ENCODE data around the gene TICAM2. TPM values are rescaled to one million over a fixed set of nuclear protein-coding genes. Genes with fewer than 3 reads are reported as not detected.

TICAM2 gene
- not detected for polyA plus RNA-seq (2012; ENCODE audit: insufficient read length, low read depth)

- no peak for TF ChIP-seq SIN3A (IDR thresholded peaks at IDR 0.05; ENCODE audit: borderline replicate concordance, insufficient read depth, low read length)
- TF ChIP-seq FOXP2 (optimal IDR thresholded peaks at IDR 0.05; ENCODE audit: borderline replicate concordance, extremely low read depth, extremely low read length, insufficient read depth), result no peak
- TF ChIP-seq REST (IDR thresholded peaks at IDR 0.05; ENCODE audit: insufficient read depth in 1 of 2, low read depth in 2 of 2, low read length in 2 of 2), result no peak
- TF ChIP-seq TAF1 (IDR thresholded peaks at IDR 0.05; ENCODE audit: borderline replicate concordance, insufficient read depth, low read length), result no peak
- TF ChIP-seq POLR2AphosphoS5 (IDR thresholded peaks at IDR 0.05; ENCODE audit: low read depth, low read length), result no peak
These were observed at the start of gene TICAM2 for GRCh38 chr5:115601701-115602590. TICAM2 (minus strand) TSS chr5:115602479; CDS start chr5:115581256, 21,223 bp downstream.

- TF ChIP-seq REST (IDR thresholded peaks at IDR 0.05; ENCODE audit: insufficient read depth in 1 of 2, low read depth in 2 of 2, low read length in 2 of 2) (no peak), POLR2AphosphoS5 (IDR thresholded peaks at IDR 0.05; ENCODE audit: low read depth, low read length) (no peak), SIN3A (IDR thresholded peaks at IDR 0.05; ENCODE audit: borderline replicate concordance, insufficient read depth, low read length) (no peak), FOXP2 (optimal IDR thresholded peaks at IDR 0.05; ENCODE audit: borderline replicate concordance, extremely low read depth, extremely low read length, insufficient read depth) (no peak), TAF1 (IDR thresholded peaks at IDR 0.05; ENCODE audit: borderline replicate concordance, insufficient read depth, low read length) (no peak)
These were observed 47.3 kb upstream of the TICAM2 start for GRCh38 chr5:115649541-115649940.

GRCh38 chr5:115648056-115648455, 45.8 kb upstream of the TICAM2 start:
- TF ChIP-seq SIN3A (IDR thresholded peaks at IDR 0.05; ENCODE audit: borderline replicate concordance, insufficient read depth, low read length) (no peak), REST (IDR thresholded peaks at IDR 0.05; ENCODE audit: insufficient read depth in 1 of 2, low read depth in 2 of 2, low read length in 2 of 2) (no peak), TAF1 (IDR thresholded peaks at IDR 0.05; ENCODE audit: borderline replicate concordance, insufficient read depth, low read length) (no peak), POLR2AphosphoS5 (IDR thresholded peaks at IDR 0.05; ENCODE audit: low read depth, low read length) (no peak), FOXP2 (optimal IDR thresholded peaks at IDR 0.05; ENCODE audit: borderline replicate concordance, extremely low read depth, extremely low read length, insufficient read depth) (no peak)

GRCh38 chr5:115644046-115644445, 41.8 kb upstream of the TICAM2 start:
- no peak for TF ChIP-seq SIN3A (IDR thresholded peaks at IDR 0.05; ENCODE audit: borderline replicate concordance, insufficient read depth, low read length)
- TF ChIP-seq TAF1 (IDR thresholded peaks at IDR 0.05; ENCODE audit: borderline replicate concordance, insufficient read depth, low read length), result no peak
- no peak for TF ChIP-seq POLR2AphosphoS5 (IDR thresholded peaks at IDR 0.05; ENCODE audit: low read depth, low read length)
- TF ChIP-seq REST (IDR thresholded peaks at IDR 0.05; ENCODE audit: insufficient read depth in 1 of 2, low read depth in 2 of 2, low read length in 2 of 2), result no peak
- no peak for TF ChIP-seq FOXP2 (optimal IDR thresholded peaks at IDR 0.05; ENCODE audit: borderline replicate concordance, extremely low read depth, extremely low read length, insufficient read depth)
